Hindlimb muscle (tissue), 1 donor: ENCODE data around the gene STRN3. TPM values are rescaled to one million over a fixed set of nuclear protein-coding genes. Genes with fewer than 3 reads are reported as not detected.

Experiments
- DNase-seq: peaks from one replicate; pipeline ENCODE4 v3.0.0-alpha.2; 2013
- polyA plus RNA-seq: library from polyadenylated mRNA; unstranded; fragments of 120-200 nt; gene quantifications from one replicate; pipeline ENCODE4 v1.2.1, GENCODE V29; 2013; ENCODE audit not compliant: insufficient read length

Gene STRN3
- polyA plus RNA-seq, 1 donor: 44.3 TPM

- no peak for DNase-seq
These were observed 156.5 kb downstream of the STRN3 start for GRCh38 chr14:30869551-30870155.

- DNase-seq: no peak
These were observed 157.4 kb downstream of the STRN3 start for GRCh38 chr14:30868736-30869135.

- no peak for DNase-seq
These were observed 161.2 kb downstream of the STRN3 start for GRCh38 chr14:30864934-30865333.

GRCh38 chr14:30861200-30861599, 165.0 kb downstream of the STRN3 start:
- DNase-seq: no peak

GRCh38 chr14:30855345-30856037, 170.7 kb downstream of the STRN3 start:
- no peak for DNase-seq

GRCh38 chr14:30854492-30854891, 171.7 kb downstream of the STRN3 start:
- no peak for DNase-seq

- no peak for DNase-seq
These were observed 172.2 kb downstream of the STRN3 start for GRCh38 chr14:30853946-30854345.

GRCh38 chr14:30849983-30850382, 176.2 kb downstream of the STRN3 start:
- no peak for DNase-seq

GRCh38 chr14:30849354-30849753, 176.8 kb downstream of the STRN3 start:
- DNase-seq: no peak

- no peak for DNase-seq
These were observed 177.5 kb downstream of the STRN3 start for GRCh38 chr14:30848449-30849240.

Other genes with a start within 250 kb of the STRN3 start
- gene COCH, start 151.8 kb downstream of the STRN3 start, polyA plus RNA-seq: 4.4 TPM
- gene AP4S1, start 730 bp downstream of the STRN3 start, polyA plus RNA-seq: 12.9 TPM
- gene HECTD1, start 181.4 kb upstream of the STRN3 start, polyA plus RNA-seq: 116 TPM